WTC11 (cell line): ENCODE measurements around the gene RPS27.
A peak's percentile ranks its signal among the peaks of the same experiment; 100 is the strongest.

Source experiments
- ELF4 ChIP-seq: sonication (generic); formaldehyde crosslinking; IDR thresholded peaks from 2 replicates; pipeline ENCODE4 v1.8.1; 2022; ENCODE audit warnings: low read depth, mild to moderate bottlenecking, moderate library complexity, missing genetic modification reagents
- HMGA2 ChIP-seq: fragments of 250-450 bp; sonication (Bioruptor Pico); IDR thresholded peaks from 2 replicates; pipeline ENCODE4 v1.4.0; 2021; ENCODE audit warnings: mild to moderate bottlenecking, moderate library complexity
- KAT7 ChIP-seq: sonication (generic); formaldehyde crosslinking; IDR thresholded peaks from 2 replicates; pipeline ENCODE4 v1.8.1; 2023; ENCODE audit warnings: missing genetic modification reagents, mild to moderate bottlenecking, borderline replicate concordance
- MXD4 ChIP-seq: fragments of 250-450 bp; sonication (Bioruptor Pico); IDR thresholded peaks from 2 replicates; pipeline ENCODE4 v1.8.0; 2021; ENCODE audit warnings: mild to moderate bottlenecking, moderate library complexity, borderline replicate concordance
- SP1 ChIP-seq: sonication (generic); formaldehyde crosslinking; conservative IDR thresholded peaks from 2 replicates; pipeline ENCODE4 v1.8.1; 2022; ENCODE audit warnings: missing genetic modification reagents
- TP53 ChIP-seq: sonication (generic); formaldehyde crosslinking; IDR thresholded peaks from 2 replicates; pipeline ENCODE4 v1.8.1; 2023; ENCODE audit warnings: mild to moderate bottlenecking, missing genetic modification reagents
- TF ChIP-seq, protein P1 (sequence below): fragments of 200-600 bp; IDR thresholded peaks from 2 replicates; pipeline ENCODE4 v1.8.0; 2022; ENCODE audit warnings: antibody characterized with exemption
- TF ChIP-seq, protein P2 (sequence below): fragments of 250-450 bp; sonication (Bioruptor Pico); IDR thresholded peaks from 2 replicates; pipeline ENCODE4 v2.1.2; 2022; ENCODE audit warnings: mild to moderate bottlenecking, moderate library complexity

DNA sequence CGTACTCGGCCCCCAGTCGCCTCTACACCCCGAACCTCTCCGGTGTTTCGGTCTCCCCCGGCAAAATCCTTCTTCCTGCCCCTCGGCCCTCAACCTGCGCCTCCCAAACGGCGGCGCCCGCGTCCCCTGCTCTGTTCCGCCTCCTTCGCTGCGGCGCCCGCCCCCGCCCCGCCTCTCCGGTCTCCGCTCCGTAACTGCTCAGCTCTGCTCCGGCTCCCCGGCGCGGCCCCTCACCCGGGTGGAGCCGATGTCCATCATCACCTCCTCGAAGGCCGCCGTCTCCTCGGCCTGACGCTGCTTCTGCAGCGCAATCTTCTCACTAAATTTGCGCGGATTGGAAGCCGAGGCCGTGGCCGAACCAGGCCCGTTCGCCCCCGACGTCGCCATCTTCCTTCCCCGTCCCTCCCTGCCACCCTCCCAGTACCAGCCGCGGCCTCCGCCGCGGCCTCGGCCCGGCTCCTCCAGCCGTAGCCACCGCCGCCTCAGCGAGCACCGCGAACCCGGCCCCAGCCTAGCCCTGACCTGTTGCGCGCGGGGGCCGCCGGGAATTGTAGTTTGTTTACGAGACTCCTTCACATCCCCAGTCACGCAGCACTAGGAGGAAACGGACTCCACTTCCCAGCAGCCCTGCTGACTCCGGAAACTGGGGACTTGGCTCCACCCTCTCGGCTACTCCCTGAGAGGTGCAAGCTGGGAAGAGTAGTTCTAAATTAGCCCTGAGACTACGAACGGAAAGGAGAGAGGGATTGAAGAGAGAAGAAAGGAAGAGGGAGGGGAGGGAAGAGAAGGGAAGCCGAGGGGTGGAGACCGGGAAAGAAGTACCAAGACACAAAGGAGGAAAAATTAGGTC is 32.2 kb upstream of the RPS27 start, which contains the start of gene CRTC2:
- 0 out of 2 replicates have a peak, but pooled peaks have one; percentile 71 for TF ChIP-seq KAT7 (CRISPR knock-in tag)
- no peak for TF ChIP-seq TP53
- no peak for TF ChIP-seq HMGA2 (CRISPR knock-in tag)
- no peak for TF ChIP-seq ELF4 (CRISPR knock-in tag)
- no peak for TF ChIP-seq MXD4
- TF ChIP-seq, protein P1, sequence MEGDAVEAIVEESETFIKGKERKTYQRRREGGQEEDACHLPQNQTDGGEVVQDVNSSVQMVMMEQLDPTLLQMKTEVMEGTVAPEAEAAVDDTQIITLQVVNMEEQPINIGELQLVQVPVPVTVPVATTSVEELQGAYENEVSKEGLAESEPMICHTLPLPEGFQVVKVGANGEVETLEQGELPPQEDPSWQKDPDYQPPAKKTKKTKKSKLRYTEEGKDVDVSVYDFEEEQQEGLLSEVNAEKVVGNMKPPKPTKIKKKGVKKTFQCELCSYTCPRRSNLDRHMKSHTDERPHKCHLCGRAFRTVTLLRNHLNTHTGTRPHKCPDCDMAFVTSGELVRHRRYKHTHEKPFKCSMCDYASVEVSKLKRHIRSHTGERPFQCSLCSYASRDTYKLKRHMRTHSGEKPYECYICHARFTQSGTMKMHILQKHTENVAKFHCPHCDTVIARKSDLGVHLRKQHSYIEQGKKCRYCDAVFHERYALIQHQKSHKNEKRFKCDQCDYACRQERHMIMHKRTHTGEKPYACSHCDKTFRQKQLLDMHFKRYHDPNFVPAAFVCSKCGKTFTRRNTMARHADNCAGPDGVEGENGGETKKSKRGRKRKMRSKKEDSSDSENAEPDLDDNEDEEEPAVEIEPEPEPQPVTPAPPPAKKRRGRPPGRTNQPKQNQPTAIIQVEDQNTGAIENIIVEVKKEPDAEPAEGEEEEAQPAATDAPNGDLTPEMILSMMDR: no peak
- TF ChIP-seq SP1 (CRISPR knock-in tag): peak; percentile 94
- TF ChIP-seq, protein P2, sequence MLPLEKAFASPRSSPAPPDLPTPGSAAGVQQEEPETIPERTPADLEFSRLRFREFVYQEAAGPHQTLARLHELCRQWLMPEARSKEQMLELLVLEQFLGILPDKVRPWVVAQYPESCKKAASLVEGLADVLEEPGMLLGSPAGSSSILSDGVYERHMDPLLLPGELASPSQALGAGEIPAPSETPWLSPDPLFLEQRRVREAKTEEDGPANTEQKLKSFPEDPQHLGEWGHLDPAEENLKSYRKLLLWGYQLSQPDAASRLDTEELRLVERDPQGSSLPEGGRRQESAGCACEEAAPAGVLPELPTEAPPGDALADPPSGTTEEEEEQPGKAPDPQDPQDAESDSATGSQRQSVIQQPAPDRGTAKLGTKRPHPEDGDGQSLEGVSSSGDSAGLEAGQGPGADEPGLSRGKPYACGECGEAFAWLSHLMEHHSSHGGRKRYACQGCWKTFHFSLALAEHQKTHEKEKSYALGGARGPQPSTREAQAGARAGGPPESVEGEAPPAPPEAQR: no peak
